T-helper 1 cell (primary cell): ENCODE results near the gene PIP5K1C.

Experiments
- DNase-seq, 5 donors: peaks; one replicate each; pipeline ENCODE4 v3.0.0-alpha.2; 2012 to 2020

The PIP5K1C gene

GRCh38 chr19:3622224-3622623 lies 78.0 kb downstream of the PIP5K1C start:
- DNase-seq: no peak

- DNase-seq: no peak
Measured at GRCh38 chr19:3621689-3622088, 78.6 kb downstream of the PIP5K1C start.

GRCh38 chr19:3620817-3621547 lies 79.3 kb downstream of the PIP5K1C start:
- no peak for DNase-seq

- DNase-seq: no peak
Measured at GRCh38 chr19:3620145-3620816, 80.0 kb downstream of the PIP5K1C start.

GRCh38 chr19:3619631-3620012 lies 80.6 kb downstream of the PIP5K1C start:
- no peak for DNase-seq

- DNase-seq: no peak
Measured at GRCh38 chr19:3618811-3619630, 81.2 kb downstream of the PIP5K1C start.

- DNase-seq: peak in 2 of 5 donors; percentile 28
Measured at GRCh38 chr19:3618144-3618810, 82.0 kb downstream of the PIP5K1C start.

GRCh38 chr19:3617463-3617862 lies 82.8 kb downstream of the PIP5K1C start:
- no peak for DNase-seq

GRCh38 chr19:3615524-3616135 lies 84.6 kb downstream of the PIP5K1C start:
- no peak for DNase-seq

GRCh38 chr19:3614858-3615505 lies 85.3 kb downstream of the PIP5K1C start:
- no peak for DNase-seq

GRCh38 chr19:3613818-3614661 lies 86.2 kb downstream of the PIP5K1C start:
- no peak for DNase-seq

GRCh38 chr19:3612901-3613741 lies 87.1 kb downstream of the PIP5K1C start:
- DNase-seq: no peak

GRCh38 chr19:3612330-3612729 lies 87.9 kb downstream of the PIP5K1C start:
- DNase-seq: no peak

- DNase-seq: no peak
Measured at GRCh38 chr19:3611841-3612240, 88.4 kb downstream of the PIP5K1C start.

- no peak for DNase-seq
Measured at GRCh38 chr19:3610745-3611717, 89.2 kb downstream of the PIP5K1C start.

GRCh38 chr19:3609779-3610719 lies 90.2 kb downstream of the PIP5K1C start:
- DNase-seq: no peak

GRCh38 chr19:3608750-3609322 lies 91.4 kb downstream of the PIP5K1C start:
- DNase-seq: no peak
